Right atrium auricular region (tissue), 2 donors: Measurements from ENCODE around the gene PRSS53. TPM values are rescaled to one million over a fixed set of nuclear protein-coding genes. Genes with fewer than 3 reads are reported as not detected.

Source experiments
- DNase-seq: peaks from one replicate; pipeline ENCODE4 v3.0.0-alpha.2; 2019; ENCODE audit warnings: low spot score
- H3K27ac ChIP-seq, 2 donors: fragments of 200-600 bp; sonication (generic); 1 replicate in 1 of 2; 2 replicates in 1 of 2; pipeline ENCODE4 v1.5.1; 2016 to 2019
- H3K27me3 ChIP-seq, 2 donors: fragments of 200-600 bp; sonication (generic); one replicate each; pipeline versions ENCODE4 v1.5.1 to v1.6.0; 2017 to 2019
- H3K36me3 ChIP-seq: fragments of 200-600 bp; sonication (generic); one replicate; pipeline ENCODE4 v1.5.1; 2016
- H3K4me1 ChIP-seq, 2 donors: fragments of 200-600 bp; sonication (generic); one replicate each; pipeline versions ENCODE4 v1.5.1 to v1.6.0; 2017 to 2019
- H3K4me3 ChIP-seq, 2 donors: fragments of 200-600 bp; sonication (generic); 1 replicate in 1 of 2; 2 replicates in 1 of 2; pipeline ENCODE4 v1.5.1; 2017 to 2019; ENCODE audit warnings: mild to moderate bottlenecking in 1 of 2, moderate library complexity in 1 of 2
- H3K9me3 ChIP-seq, 2 donors: fragments of 200-600 bp; sonication (generic); one replicate each; pipeline ENCODE4 v1.5.1; 2019
- total RNA-seq, 2 donors: library from RNA; depleted of rRNA; stranded (reverse); fragments of >200 nt; gene quantifications; one replicate each; pipeline ENCODE4 v1.1.0, GENCODE V29; 2016
- TF ChIP-seq, protein P1 (sequence below), 2 donors: fragments of 200-600 bp; sonication (generic); IDR thresholded peaks; one replicate each; pipeline ENCODE4 v1.5.1; 2019; ENCODE audit warnings: antibody characterized with exemption in 2 of 2

The PRSS53 gene
- total RNA-seq, 2 donors from 2014 or later: 0.15 to 0.43 TPM

DNA sequence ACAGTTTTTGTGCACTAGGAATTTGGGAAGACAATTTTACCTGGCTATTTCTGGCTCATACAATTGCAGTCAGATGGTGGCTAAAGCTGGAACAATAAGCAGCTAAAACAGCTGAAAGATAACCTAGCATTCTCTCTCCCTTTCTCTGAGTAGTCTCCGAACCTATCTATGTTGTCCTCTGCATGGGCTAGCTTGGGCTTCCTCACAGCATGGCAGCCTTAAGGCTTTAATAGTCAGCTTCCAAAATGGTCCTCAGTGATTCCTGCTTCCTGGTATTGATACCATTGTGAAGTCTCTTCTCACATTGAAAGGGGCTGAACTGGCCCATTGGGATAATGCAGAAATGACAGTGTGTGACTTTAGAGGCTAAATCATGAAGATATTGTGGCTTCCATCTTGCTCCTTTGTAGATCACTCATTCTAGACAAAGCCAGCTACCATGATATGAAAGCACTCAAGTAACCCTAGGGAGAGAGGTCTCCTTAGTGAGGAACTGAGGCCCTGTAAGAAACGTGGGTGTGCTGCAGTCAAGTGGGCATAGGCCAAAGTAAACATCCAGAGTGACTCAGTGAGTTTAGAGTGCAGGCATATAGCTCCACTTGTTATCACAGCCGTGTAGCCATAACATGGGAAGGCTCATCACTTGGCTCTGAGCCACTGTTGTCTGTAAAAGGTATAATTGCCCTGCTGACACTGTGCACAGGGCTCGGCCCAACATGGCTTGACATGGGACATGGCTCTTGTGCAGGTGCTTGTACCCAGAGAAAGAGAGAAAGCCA is 11.3 kb upstream of the PRSS53 start:
- Histone ChIP-seq H3K36me3 (no peaks in the 10 kb centered on the region), H3K4me3 (no peak overlapping the region), H3K9me3 (no peaks in the 10 kb centered on the region), H3K27ac (no peak overlapping the region), H3K4me1 (peaks cover 0 to 7% of the 10 kb centered on the region in 2 donors), H3K27me3 (no peaks in the 10 kb centered on the region)
- TF ChIP-seq, protein P1, sequence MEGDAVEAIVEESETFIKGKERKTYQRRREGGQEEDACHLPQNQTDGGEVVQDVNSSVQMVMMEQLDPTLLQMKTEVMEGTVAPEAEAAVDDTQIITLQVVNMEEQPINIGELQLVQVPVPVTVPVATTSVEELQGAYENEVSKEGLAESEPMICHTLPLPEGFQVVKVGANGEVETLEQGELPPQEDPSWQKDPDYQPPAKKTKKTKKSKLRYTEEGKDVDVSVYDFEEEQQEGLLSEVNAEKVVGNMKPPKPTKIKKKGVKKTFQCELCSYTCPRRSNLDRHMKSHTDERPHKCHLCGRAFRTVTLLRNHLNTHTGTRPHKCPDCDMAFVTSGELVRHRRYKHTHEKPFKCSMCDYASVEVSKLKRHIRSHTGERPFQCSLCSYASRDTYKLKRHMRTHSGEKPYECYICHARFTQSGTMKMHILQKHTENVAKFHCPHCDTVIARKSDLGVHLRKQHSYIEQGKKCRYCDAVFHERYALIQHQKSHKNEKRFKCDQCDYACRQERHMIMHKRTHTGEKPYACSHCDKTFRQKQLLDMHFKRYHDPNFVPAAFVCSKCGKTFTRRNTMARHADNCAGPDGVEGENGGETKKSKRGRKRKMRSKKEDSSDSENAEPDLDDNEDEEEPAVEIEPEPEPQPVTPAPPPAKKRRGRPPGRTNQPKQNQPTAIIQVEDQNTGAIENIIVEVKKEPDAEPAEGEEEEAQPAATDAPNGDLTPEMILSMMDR (IDR thresholded peaks at IDR 0.05): no peak
- no peak for DNase-seq

DNA sequence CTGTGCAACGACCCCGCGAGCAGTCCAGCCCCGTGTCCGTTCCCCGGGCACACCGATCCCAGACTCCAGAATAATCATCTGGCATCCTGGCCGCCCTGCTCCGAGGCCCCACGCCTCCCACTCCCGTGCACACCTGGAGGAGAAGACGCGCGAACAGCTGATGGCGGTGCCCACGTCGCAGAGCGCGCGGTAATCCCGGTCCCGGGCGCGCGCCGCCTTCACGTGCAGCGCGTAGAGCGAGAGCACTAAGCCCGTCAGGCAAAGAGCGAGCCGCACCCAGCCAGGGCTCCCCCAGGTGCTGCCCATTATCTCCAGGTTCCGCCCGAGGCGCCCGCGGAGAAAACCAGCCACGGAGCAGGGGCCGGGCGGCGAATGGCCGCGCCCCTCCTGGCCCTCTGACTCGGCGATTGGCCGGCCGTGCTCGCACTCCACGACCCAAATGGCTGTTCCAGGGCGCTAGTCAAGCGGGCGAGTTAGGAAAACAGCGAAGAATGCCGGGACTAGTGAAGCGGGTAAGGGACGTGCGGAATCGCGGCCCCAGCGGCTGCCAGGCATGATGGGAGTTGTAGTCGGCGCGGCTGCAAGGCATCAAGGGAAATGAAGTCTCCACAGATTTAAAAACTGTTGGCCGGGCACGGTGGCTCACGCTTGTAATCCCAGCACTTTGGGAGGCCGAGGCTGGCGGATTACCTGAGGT is 5.8 kb upstream of the PRSS53 start, which contains the start of gene VKORC1:
Gene VKORC1 (minus strand): TSS at position 374 of the 697 bp plus-strand sequence. CDS start 68 bp downstream, at position 306.
- Histone ChIP-seq H3K27ac (peak within 1 kb of the TSS; percentile 85 to 86), H3K9me3 (no peaks in the 10 kb centered on the region), H3K4me3 (peak within 1 kb of the TSS; percentile 63 to 88), H3K27me3 (no peaks in the 10 kb centered on the region), H3K36me3 (peaks cover 12% of the 10 kb centered on the region), H3K4me1 (peaks cover 0 to 26% of the 10 kb centered on the region in 2 donors)
- peak; percentile 98 for DNase-seq
- TF ChIP-seq, protein P1 (IDR thresholded peaks at IDR 0.05): no peak

DNA sequence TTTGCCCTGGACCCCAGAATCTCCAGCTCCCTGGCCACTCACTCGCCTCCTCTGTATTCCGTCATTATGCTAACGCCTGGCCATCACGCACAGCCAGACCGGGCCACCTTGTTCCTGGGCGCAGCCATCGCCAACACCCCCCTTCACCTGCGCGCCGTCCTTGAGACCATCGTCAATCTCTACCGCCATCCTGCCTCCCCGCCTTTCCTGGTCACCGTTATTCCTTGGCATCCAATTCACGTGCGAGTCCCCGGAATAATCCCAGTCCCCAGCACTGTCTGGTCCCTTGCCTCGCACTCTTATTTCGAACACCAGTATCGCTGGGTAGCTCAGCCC is 5.3 kb upstream of the PRSS53 start:
- TF ChIP-seq, protein P1 (IDR thresholded peaks at IDR 0.05): no peak
- peak overlapping the region; percentile 63 to 88 for H3K4me3 ChIP-seq
- peaks cover 0 to 26% of the 10 kb centered on the region in 2 donors for H3K4me1 ChIP-seq
- peak overlapping the region; percentile 85 to 86 for H3K27ac ChIP-seq
- H3K9me3 ChIP-seq: no peaks in the 10 kb centered on the region
- peaks cover 15% of the 10 kb centered on the region for H3K36me3 ChIP-seq
- no peak for DNase-seq
- H3K27me3 ChIP-seq: no peaks in the 10 kb centered on the region

DNA sequence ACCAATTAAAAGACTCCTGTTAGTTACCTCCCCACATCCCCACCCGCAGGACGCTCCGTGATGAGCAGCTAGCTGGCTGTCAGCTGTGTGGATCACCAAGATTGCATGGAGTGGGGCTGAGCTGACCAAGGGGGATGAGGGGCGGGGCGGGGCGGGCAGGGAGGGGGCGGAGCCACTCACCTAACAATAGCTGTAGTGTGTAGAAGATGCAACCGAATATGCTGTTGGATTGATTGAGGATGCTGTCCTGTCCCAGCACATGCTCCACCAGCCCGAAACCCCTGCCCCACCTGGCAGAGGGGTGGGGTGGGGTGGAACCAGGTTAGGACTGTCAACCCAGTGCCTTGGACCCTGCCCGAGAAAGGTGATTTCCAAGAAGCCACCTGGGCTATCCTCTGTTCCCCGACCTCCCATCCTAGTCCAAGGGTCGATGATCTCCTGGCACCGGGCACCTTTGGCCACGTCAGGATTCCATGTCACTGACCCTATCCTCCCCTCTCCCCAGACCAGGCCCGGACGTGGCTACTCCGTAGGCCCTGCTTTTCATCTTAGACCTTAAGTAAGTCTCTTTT is 4.5 kb upstream of the PRSS53 start:
- peak overlapping the region in 1 of 2 donors; percentile 86 for H3K27ac ChIP-seq
- no peaks in the 10 kb centered on the region for H3K9me3 ChIP-seq
- peak overlapping the region; percentile 63 to 88 for H3K4me3 ChIP-seq
- peaks cover 0 to 26% of the 10 kb centered on the region in 2 donors for H3K4me1 ChIP-seq
- TF ChIP-seq, protein P1 (IDR thresholded peaks at IDR 0.05): no peak
- no peak for DNase-seq
- peaks cover 15% of the 10 kb centered on the region for H3K36me3 ChIP-seq
- no peaks in the 10 kb centered on the region for H3K27me3 ChIP-seq

DNA sequence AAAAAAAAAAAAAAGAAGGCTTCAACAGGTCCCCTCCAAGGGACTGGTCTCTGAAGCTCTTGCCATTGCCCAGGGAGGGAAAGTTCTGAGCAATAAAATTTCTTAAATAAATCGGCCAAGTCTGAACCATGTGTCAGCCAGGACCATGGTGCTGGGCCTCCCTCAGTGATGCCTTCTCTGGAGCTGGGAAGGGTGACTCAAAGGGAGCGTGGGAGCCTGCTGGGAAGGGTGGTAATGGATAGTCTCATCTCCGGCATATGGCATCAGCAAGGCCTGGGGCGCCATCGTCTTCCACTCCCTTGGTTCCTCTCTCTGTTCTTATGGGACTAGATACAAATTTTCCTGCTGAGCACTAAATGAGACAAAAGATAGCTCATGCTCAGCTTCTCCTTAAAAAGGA is 3.6 kb upstream of the PRSS53 start:
- Histone ChIP-seq H3K4me3 (no peak overlapping the region), H3K4me1 (peaks cover 0 to 26% of the 10 kb centered on the region in 2 donors), H3K9me3 (no peaks in the 10 kb centered on the region), H3K36me3 (peaks cover 15% of the 10 kb centered on the region), H3K27me3 (no peaks in the 10 kb centered on the region), H3K27ac (no peak overlapping the region)
- TF ChIP-seq, protein P1 (IDR thresholded peaks at IDR 0.05): no peak
- no peak for DNase-seq
